Sigmoid colon (tissue), 7 donors: ENCODE results near the gene CILP2. TPM values are rescaled to one million over a fixed set of nuclear protein-coding genes. Genes with fewer than 3 reads are reported as not detected.
A peak's percentile ranks its signal among the peaks of the same experiment; 100 is the strongest.

Source experiments
- DNase-seq: peaks from one replicate; pipeline ENCODE4 v3.0.0-alpha.2; 2019
- H3K27ac ChIP-seq, 4 donors: fragments of 200-600 bp; sonication (generic); one replicate each; pipeline ENCODE4 v1.5.1; 2016 to 2019; ENCODE audit warnings: mild to moderate bottlenecking in 1 of 4
- H3K27me3 ChIP-seq, 3 donors: fragments of 200-600 bp; sonication (generic); one replicate each; pipeline ENCODE4 v1.5.1; 2019; ENCODE audit warnings: mild to moderate bottlenecking in 1 of 3
- H3K36me3 ChIP-seq, 4 donors: fragments of 200-600 bp; sonication (generic); one replicate each; pipeline ENCODE4 v1.5.1; 2016 to 2019
- H3K4me1 ChIP-seq, 4 donors: fragments of 200-600 bp; sonication (generic); one replicate each; pipeline ENCODE4 v1.5.1; 2017 to 2019
- H3K4me3 ChIP-seq, 4 donors: fragments of 200-600 bp; sonication (generic); one replicate each; pipeline ENCODE4 v1.5.1; 2017 to 2019; ENCODE audit warnings: mild to moderate bottlenecking in 2 of 4, moderate library complexity in 1 of 4
- H3K9me3 ChIP-seq, 4 donors: fragments of 200-600 bp in 3 of 4; sonication (generic) in 3 of 4; one replicate each; pipeline versions ENCODE4 v1.5.1 to v1.6.1; 2013 to 2019
- CTCF ChIP-seq, 4 experiments: fragments of 450-650 bp in 3 of 4; fragments of 200-600 bp in 1 of 4; IDR thresholded peaks; one replicate each; pipeline ENCODE4 v1.5.1; 2016 to 2019; ENCODE audit warnings: antibody characterized with exemption in 4 of 4, mild to moderate bottlenecking in 3 of 4, moderate library complexity in 2 of 4
- EP300 ChIP-seq, 4 donors: sonication (generic); formaldehyde crosslinking; IDR thresholded peaks; one replicate each; pipeline ENCODE4 v1.6.1; 2017; ENCODE audit warnings: antibody characterized with exemption in 4 of 4
- POLR2A ChIP-seq, 2 donors: fragments of 450-650 bp; IDR thresholded peaks; one replicate each; pipeline ENCODE4 v1.6.1; 2016; ENCODE audit warnings: antibody characterized with exemption in 2 of 2, mild to moderate bottlenecking in 2 of 2, moderate library complexity in 2 of 2
- POLR2AphosphoS5 ChIP-seq, 4 donors: sonication (generic); formaldehyde crosslinking; IDR thresholded peaks; one replicate each; pipeline ENCODE4 v1.6.1; 2017; ENCODE audit warnings: antibody characterized with exemption in 4 of 4
- WGBS, 2 donors: extraction: QIAGEN DNeasy Blood & Tissue Kit; methylation state at CpG; one replicate each; pipeline ENCODE4 v1.1.7; 2013; 5-methylcytosine and 5-hydroxymethylcytosine counted together
- intact Hi-C: fragments of 100-400 bp; cut with DNase I; formaldehyde crosslinking; loops from one replicate; pipeline ENCODE4 v1.15.1; 2023
- polyA plus RNA-seq, 3 donors: library from polyadenylated mRNA; stranded (reverse); fragments of 200-250 nt; gene quantifications; one replicate each; pipeline ENCODE4 v1.2.3, GENCODE V29; 2013
- total RNA-seq, 4 donors: library from RNA; depleted of rRNA; stranded (reverse); fragments of >200 nt; gene quantifications; one replicate each; pipeline ENCODE4 v1.1.0, GENCODE V29; 2016
- donor health status: healthy with polysubstance abuse.
- donor health status: Bipolar disorder and iron deficiency.
- donor health status: healthy.

Gene CILP2
- total and polyA plus RNA-seq, 7 donors = 0.16 to 0.29 TPM; not detected in 5

- peaks cover 10 to 60% (median 29%) of the 10 kb centered on the region in 4 donors for H3K36me3 ChIP-seq
- H3K27ac ChIP-seq = no peak overlapping the region
- no peak for DNase-seq
- H3K9me3 ChIP-seq = no peaks in the 10 kb centered on the region
- H3K27me3 ChIP-seq = no peaks in the 10 kb centered on the region
- 91 to 94% methylated on average over 12 of the region's 12 CpGs for WGBS, 2 donors
- no peak for TF ChIP-seq POLR2A (IDR thresholded peaks at IDR 0.05)
- no peak for TF ChIP-seq CTCF (IDR thresholded peaks at IDR 0.05)
- TF ChIP-seq EP300 (IDR thresholded peaks at IDR 0.05) = no peak
- no peak for TF ChIP-seq POLR2AphosphoS5 (IDR thresholded peaks at IDR 0.05)
- no peak overlapping the region for H3K4me3 ChIP-seq
- intact Hi-C loops = no loop called here
- H3K4me1 ChIP-seq = no peaks in the 10 kb centered on the region
Measured at GRCh38 chr19:19506592-19506991, 31.5 kb upstream of the CILP2 start.

GRCh38 chr19:19507354-19507753 is 30.7 kb upstream of the CILP2 start:
- no peaks in the 10 kb centered on the region for H3K4me1 ChIP-seq
- no peak for DNase-seq
- no peak overlapping the region for H3K27ac ChIP-seq
- intact Hi-C loops = no loop called here
- H3K36me3 ChIP-seq = peaks cover 10 to 52% (median 22%) of the 10 kb centered on the region in 4 donors
- WGBS, 2 donors = 95% methylated on average over 8 of the region's 8 CpGs
- no peaks in the 10 kb centered on the region for H3K27me3 ChIP-seq
- no peak overlapping the region for H3K4me3 ChIP-seq
- H3K9me3 ChIP-seq = no peaks in the 10 kb centered on the region
- TF ChIP-seq POLR2A (IDR thresholded peaks at IDR 0.05) (no peak), CTCF (IDR thresholded peaks at IDR 0.05) (no peak), POLR2AphosphoS5 (IDR thresholded peaks at IDR 0.05) (no peak), EP300 (IDR thresholded peaks at IDR 0.05) (no peak)

- no peaks in the 10 kb centered on the region for H3K9me3 ChIP-seq
- intact Hi-C loops = no loop called here
- TF ChIP-seq EP300 (IDR thresholded peaks at IDR 0.05) (no peak), POLR2AphosphoS5 (IDR thresholded peaks at IDR 0.05) (no peak), CTCF (IDR thresholded peaks at IDR 0.05) (no peak), POLR2A (IDR thresholded peaks at IDR 0.05) (no peak)
- H3K36me3 ChIP-seq = peaks cover 10 to 44% (median 18%) of the 10 kb centered on the region in 4 donors
- no peaks in the 10 kb centered on the region for H3K4me1 ChIP-seq
- no peaks in the 10 kb centered on the region for H3K27me3 ChIP-seq
- no peak overlapping the region for H3K27ac ChIP-seq
- 87 to 91% methylated on average over 11 of the region's 11 CpGs for WGBS, 2 donors
- no peak overlapping the region for H3K4me3 ChIP-seq
- no peak for DNase-seq
Measured at GRCh38 chr19:19508217-19508616, 29.8 kb upstream of the CILP2 start.

- Histone ChIP-seq H3K27me3 (no peaks in the 10 kb centered on the region), H3K4me3 (no peak overlapping the region), H3K27ac (no peak overlapping the region), H3K9me3 (no peaks in the 10 kb centered on the region), H3K4me1 (peaks cover 0 to 15% (median 14%) of the 10 kb centered on the region in 4 donors), H3K36me3 (peaks cover 3 to 24% (median 11%) of the 10 kb centered on the region in 4 donors)
- DNase-seq = no peak
- WGBS, 2 donors = 46 to 53% methylated on average over 6 of the region's 6 CpGs
- no peak for TF ChIP-seq EP300 (IDR thresholded peaks at IDR 0.05)
- TF ChIP-seq POLR2A (IDR thresholded peaks at IDR 0.05) = no peak
- TF ChIP-seq CTCF (IDR thresholded peaks at IDR 0.05) = no peak
- TF ChIP-seq POLR2AphosphoS5 (IDR thresholded peaks at IDR 0.05) = no peak
- intact Hi-C loops = loop anchor here (10.0 kb wide), 1 partner anchor 316 kb away; the partner anchor contains the start of genes BORCS8 and RFXANK
Measured at GRCh38 chr19:19510432-19510831, 27.6 kb upstream of the CILP2 start.

- Histone ChIP-seq H3K4me3 (peak overlapping the region; percentile 16 to 43 (median 36)), H3K27me3 (no peaks in the 10 kb centered on the region), H3K9me3 (no peaks in the 10 kb centered on the region), H3K4me1 (peaks cover 0 to 40% (median 37%) of the 10 kb centered on the region in 4 donors), H3K36me3 (peaks cover 0 to 2% (median 0%) of the 10 kb centered on the region in 4 donors), H3K27ac (peak overlapping the region in 3 of 4 donors; percentile 73 to 90 (median 88))
- intact Hi-C loops = loop anchor here (10.0 kb wide), 1 partner anchor 319 kb away; the partner anchor contains the start of genes BORCS8 and RFXANK
- WGBS, 2 donors = 89 to 94% methylated on average over 17 of the region's 17 CpGs
- DNase-seq = no peak
- TF ChIP-seq POLR2A (IDR thresholded peaks at IDR 0.05) (no peak), POLR2AphosphoS5 (IDR thresholded peaks at IDR 0.05) (no peak), EP300 (IDR thresholded peaks at IDR 0.05) (no peak), CTCF (IDR thresholded peaks at IDR 0.05) (no peak)
Measured at GRCh38 chr19:19513682-19514081, 24.4 kb upstream of the CILP2 start.
